ENCODE results near the gene ANKS6.
"Not testable (repeated sequence)": the region's sequence is repeated elsewhere in the genome, so short reads cannot be mapped to it uniquely, and the experiment has no call there.

ANKS6 gene

DNA sequence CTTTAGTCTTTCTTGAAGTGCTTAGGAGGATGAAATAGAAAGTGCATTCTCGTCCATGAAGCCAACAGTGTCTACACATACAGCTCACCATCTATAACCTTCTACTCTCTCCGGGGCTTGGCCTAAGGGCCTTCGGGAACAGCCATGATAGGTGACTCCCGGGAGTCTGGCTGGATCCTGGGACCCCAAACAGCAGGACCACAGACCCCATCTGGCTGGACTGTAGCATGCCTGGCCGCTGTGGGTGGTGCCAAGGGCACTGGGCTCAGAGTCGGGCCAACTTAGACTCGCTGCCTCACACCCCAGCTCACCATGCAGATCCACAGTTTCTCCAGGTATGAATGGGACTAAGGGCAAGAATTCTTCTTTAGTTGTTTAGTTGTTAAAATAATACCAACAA is 104.0 kb downstream of the ANKS6 start:
- DNase-seq: no peak

DNA sequence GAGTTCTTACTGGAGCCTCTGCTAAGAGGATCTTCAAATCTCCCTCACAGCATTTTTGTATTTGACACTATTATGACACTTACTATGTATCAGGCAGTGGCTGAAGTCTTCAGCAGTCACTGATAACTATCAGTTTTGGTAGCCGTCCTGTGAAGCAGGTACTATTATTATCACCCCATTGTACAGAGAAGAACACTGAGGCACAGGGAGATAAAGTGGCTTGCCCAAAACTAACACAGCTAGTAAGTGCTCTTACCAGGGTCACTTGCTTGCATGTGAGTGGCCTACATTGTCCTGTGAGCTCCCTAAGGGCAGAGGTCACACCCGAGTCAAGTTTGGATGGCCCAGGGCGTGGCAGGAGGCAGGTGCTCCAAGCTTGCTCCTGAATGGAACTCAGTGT is 104.5 kb downstream of the ANKS6 start:
- no peak for DNase-seq

DNA sequence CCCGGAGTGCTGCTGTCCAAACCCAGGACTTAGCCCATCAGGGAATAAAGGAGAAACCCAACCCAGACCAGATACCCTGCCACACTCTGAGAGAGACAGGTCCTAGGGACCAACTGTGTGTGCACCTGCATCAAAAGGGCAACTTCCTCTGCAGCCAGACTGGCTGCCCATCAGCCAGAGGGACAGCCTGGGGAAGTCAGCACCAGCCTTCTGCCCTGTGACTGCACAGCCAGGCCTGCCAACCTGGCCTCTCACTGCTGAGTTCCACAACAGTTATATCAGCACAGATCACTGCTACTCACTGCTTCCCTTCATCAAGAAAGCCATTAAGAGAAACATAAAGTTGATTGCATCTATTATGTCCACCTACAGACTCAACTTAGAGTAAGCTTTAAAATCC is 105.7 kb downstream of the ANKS6 start:
- DNase-seq: no peak

DNA sequence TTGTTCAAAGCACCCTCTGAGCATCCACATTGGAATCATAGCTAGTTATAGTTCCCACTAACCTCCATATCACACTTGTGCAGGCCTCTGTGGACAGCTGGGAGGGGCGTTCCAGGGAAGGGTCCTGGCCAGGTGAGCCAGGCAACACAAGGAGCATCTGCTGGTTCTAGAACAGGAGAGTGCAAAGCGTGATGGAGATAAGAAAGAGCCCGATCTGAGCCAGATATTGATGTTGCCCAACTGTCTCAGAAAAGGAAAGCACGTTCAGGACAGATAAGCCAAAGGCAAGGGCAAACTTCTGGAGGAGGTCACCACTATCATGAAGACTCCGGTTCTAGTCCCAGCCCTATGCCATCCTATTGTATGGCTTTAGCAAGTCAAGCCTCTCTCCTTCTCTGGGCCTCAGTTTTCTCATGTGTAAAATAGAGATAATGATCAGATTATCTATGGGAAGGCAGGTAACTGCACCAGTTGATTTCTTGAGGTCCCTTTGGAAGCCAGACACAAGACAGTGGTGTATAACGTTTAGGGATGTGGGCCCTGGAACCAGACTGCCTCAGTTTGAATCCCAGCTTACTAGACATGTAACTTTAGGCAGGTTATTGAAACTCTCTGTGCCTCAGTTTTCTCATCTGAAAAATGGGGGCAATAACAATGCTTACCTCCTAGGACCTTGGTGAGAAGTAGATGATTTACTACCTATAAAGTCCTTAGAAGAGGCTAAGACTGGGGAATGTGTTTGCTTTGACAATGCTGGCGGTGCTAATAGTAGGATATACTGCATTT is 107.5 kb downstream of the ANKS6 start:
- no peak for DNase-seq

DNA sequence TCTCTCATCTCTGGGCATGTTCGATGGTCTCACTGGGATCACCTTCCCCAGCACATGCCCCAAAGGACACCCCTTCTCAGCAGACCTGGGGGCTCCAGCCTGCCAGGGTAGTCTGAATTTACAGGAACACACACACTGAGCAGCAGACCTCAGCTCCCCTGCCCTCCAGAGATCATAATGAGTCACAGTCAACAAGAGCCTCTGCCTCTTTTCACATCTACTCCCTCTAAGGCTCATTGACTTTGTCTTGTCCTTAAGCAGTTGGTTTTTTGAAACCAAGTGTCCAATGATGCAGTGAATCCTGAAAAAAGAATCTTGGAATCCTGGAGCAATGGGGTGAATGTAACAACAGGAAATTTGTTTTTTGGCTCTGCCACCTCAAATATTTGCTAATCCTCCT is 108.4 kb downstream of the ANKS6 start:
- DNase-seq: no peak

DNA sequence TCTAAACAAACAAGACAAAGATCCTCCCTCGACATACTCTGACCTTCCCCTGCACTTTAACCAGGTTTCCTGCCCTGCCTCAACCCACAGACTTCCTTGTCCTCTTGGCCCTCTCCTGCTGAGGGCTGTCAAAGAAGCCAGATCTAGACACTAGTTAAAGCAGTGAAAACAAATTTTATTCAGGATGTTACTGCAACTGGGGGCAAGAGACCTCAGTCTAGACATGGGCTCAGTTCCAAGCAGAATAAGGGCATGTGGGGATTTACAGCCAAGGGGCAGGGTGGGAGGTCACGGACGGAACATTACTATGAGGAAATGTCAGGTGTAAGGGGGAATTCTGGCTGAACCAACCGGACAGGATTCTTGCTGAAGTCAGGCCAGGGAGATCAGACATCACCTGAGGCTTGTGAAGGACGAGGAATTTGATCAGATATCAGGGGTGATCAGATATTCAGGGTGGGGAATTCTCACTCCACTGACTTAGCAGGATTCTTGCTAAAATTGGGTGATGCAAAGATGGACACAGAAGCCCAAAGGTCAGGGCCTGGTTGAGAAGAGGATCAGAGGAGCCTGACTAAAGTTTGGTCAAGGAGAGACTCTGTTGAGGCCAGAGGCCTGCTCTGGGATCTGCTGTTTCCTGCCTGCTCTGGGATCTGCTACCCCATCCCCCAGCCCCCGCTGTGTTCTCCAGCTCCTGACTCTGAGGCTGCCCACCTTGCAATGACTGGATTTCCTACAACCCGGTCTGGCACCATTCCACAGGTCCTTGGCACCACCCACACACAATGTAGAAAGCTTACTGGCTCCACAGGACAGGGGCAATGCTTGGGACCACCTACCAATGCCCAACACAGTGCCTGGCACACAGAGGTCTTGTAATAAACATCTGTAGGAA is 109.1 kb downstream of the ANKS6 start:
- no peak for DNase-seq

DNA sequence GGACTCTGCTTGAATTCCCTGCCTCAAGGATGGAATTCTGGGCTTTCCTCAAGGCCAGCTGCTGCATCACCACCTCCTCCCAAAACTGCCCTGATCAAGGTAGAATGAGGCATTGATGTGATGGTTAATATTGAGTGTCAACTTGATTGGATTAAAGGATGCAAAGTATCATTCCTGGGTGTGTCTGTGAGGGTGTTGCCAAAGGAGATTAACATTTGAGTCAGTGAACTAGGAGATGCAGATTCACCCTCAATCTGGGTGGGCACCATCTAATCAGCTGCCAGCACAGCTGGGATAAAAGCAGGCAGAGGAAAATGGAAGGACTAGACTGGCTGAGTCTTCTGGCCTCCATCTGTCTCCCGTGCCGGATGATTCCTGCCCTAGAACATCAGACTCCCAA is 111.5 kb downstream of the ANKS6 start:
- DNase-seq: not testable (repeated sequence)
